Measurements from ENCODE around the gene ZNRF2. TPM values are rescaled to one million over a fixed set of nuclear protein-coding genes. Genes with fewer than 3 reads are reported as not detected.

ZNRF2 gene
- total and polyA plus RNA-seq, 10 of the 15 experiments (the other 5 are each of a cell fraction or from before 2014, with no cell fraction given), result 1.2 to 20.4 (median 9.5) TPM

- no peak for TF ChIP-seq POU2F2 (IDR thresholded peaks at IDR 0.05; ENCODE audit: borderline replicate concordance, low read depth, low read length)
- TF ChIP-seq TCF7 (IDR thresholded peaks at IDR 0.05; ENCODE audit: borderline replicate concordance), result no peak
- no peak for TF ChIP-seq PAX5 (IDR thresholded peaks at IDR 0.05; ENCODE audit: borderline replicate concordance, low read depth, low read length)
- TF ChIP-seq SPI1 (IDR thresholded peaks at IDR 0.05; ENCODE audit: borderline replicate concordance, insufficient read depth, low read depth, low read length), result no peak
- no peak for TF ChIP-seq CEBPB (IDR thresholded peaks at IDR 0.05; ENCODE audit: borderline replicate concordance in 1 of 2, low read depth in 2 of 2, low read length in 2 of 2)
- no peak for TF ChIP-seq POLR2AphosphoS5 (IDR thresholded peaks at IDR 0.05; ENCODE audit: low read length)
- ChIA-PET POLR2A (no interaction called here), CTCF (no interaction called here), SMC1A (ENCODE audit: uncharacterized antibody, unreplicated experiment) (interaction anchor here (0.6 to 2.2 kb wide), 7 partner anchors 9 to 106 kb away, joined by 3 to 6 read pairs (median 3); no protein-coding TSS in a partner anchor), RAD21 (ENCODE audit: unreplicated experiment) (no interaction called here)
- DNase-seq (ENCODE audit: low read depth, low spot score), result no peak
- Histone ChIP-seq H3K4me2 (ENCODE audit: control insufficient read depth, insufficient read depth) (no peak overlapping the region), H3K4me1 (ENCODE audit: control insufficient read depth, insufficient read depth, low read length) (0 out of 2 replicates have a peak, but pooled peaks cover under 1% of the 10 kb centered on the region), H3K27ac (ENCODE audit: control insufficient read depth, insufficient read depth) (no peak overlapping the region), H3K4me3 (no peak overlapping the region), H3K9ac (ENCODE audit: control insufficient read depth, insufficient read depth, low read length) (no peak overlapping the region), H3K36me3 (ENCODE audit: control insufficient read depth in 2 of 2, insufficient read depth in 2 of 2, low read length in 1 of 2) (no peaks in the 10 kb centered on the region), H2AFZ (ENCODE audit: control insufficient read depth, low read depth, low read length) (no peak overlapping the region), H4K20me1 (ENCODE audit: control insufficient read depth, insufficient read depth) (no peaks in the 10 kb centered on the region), H3K9me3 (replicated peaks; ENCODE audit: control insufficient read depth, insufficient read depth, low read length) (no peaks in the 10 kb centered on the region), H3K79me2 (ENCODE audit: control insufficient read depth, insufficient read depth, low read length) (no peaks in the 10 kb centered on the region), H3K27me3 (replicated peaks in 1 of 2; ENCODE audit: control insufficient read depth in 2 of 2, insufficient read depth in 2 of 2, low read length in 1 of 2) (no peaks in the 10 kb centered on the region)
- no TSS peak for BruUV-seq (replicated peaks)
- 65% methylated on average over 7 of the region's 7 CpGs for WGBS (ENCODE audit: insufficient coverage, insufficient replicate concordance, low lambda C conversion rate, missing lambda C conversion rate)
- intact Hi-C loops (cut with micrococcal nuclease; ENCODE audit: unreplicated experiment), result no loop called here
- no peak; the same call in 2 of the 3 replicates for ATAC-seq
- in situ Hi-C loops (cut with MboI), result no loop called here
- no peak for FAIRE-seq
Measured at GRCh38 chr7:30252885-30253795, 31.3 kb upstream of the ZNRF2 start.

Data from GM12878 (cell line).